Measurements from ENCODE around the gene DUSP16. TPM values are rescaled to one million over a fixed set of nuclear protein-coding genes. Genes with fewer than 3 reads are reported as not detected.

DUSP16 gene
- total RNA-seq, 3 donors from 2014 or later (not counting 1 experiment from before 2014, with no cell fraction given): 6.9 to 19.9 (median 10.0) TPM

DNA sequence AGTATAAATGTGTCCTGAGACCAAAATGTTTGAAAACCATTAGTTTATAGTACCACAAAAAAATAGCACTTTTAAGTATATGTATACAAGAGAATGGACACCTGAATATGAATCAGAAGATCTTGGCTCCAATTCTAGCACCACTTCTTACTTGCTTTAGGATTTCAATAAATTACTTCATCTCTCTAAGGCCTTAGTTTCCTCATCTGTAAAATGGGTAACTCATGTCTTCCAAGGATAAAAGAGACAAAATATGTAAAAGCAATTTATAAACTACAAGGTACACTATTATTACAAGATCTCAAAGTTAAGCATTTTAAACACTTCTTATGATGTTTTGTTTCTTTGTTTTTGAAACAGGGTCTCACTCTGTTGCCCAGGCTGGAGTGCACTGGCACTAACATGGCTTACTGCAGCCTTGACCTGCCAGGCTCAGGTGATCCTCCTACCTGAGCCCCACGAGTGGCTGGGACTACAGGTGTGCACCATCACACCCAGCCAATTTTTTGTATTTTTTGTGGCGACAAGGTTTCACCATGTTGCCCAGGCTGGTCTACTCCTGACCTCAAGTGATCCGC is 9.4 kb downstream of the DUSP16 start:
- no peak for ATAC-seq
- intact Hi-C loops (cut with micrococcal nuclease): no loop called here
- 90% methylated on average over 3 of the region's 3 CpGs for WGBS (ENCODE audit: insufficient coverage)
- Mint-ChIP-seq H3K27ac (no peak overlapping the region), H3K4me3 (no peak overlapping the region), H3K27me3 (ENCODE audit: low read depth in 2 of 2) (no peaks in the 10 kb centered on the region), H3K9me3 (no peaks in the 10 kb centered on the region), H3K4me1 (no peaks in the 10 kb centered on the region), H3K36me3 (no peaks in the 10 kb centered on the region)
- TF ChIP-seq, protein P1, sequence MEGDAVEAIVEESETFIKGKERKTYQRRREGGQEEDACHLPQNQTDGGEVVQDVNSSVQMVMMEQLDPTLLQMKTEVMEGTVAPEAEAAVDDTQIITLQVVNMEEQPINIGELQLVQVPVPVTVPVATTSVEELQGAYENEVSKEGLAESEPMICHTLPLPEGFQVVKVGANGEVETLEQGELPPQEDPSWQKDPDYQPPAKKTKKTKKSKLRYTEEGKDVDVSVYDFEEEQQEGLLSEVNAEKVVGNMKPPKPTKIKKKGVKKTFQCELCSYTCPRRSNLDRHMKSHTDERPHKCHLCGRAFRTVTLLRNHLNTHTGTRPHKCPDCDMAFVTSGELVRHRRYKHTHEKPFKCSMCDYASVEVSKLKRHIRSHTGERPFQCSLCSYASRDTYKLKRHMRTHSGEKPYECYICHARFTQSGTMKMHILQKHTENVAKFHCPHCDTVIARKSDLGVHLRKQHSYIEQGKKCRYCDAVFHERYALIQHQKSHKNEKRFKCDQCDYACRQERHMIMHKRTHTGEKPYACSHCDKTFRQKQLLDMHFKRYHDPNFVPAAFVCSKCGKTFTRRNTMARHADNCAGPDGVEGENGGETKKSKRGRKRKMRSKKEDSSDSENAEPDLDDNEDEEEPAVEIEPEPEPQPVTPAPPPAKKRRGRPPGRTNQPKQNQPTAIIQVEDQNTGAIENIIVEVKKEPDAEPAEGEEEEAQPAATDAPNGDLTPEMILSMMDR (IDR thresholded peaks at IDR 0.05): no peak
- no peaks in the 10 kb centered on the region for H3K27me3 ChIP-seq (ENCODE audit: control insufficient read depth, insufficient read depth, low read length)
- no peak for DNase-seq
- H3K9me3 ChIP-seq (ENCODE audit: control insufficient read depth, insufficient read depth, low read length): no peaks in the 10 kb centered on the region
- H3K27ac ChIP-seq (ENCODE audit: low read length): no peak overlapping the region
- no peaks in the 10 kb centered on the region for H3K4me1 ChIP-seq (ENCODE audit: control insufficient read depth, insufficient read depth, low read length)
- no peak overlapping the region for H3K4me3 ChIP-seq (ENCODE audit: low read length)
- no peaks in the 10 kb centered on the region for H3K36me3 ChIP-seq (ENCODE audit: control insufficient read depth, insufficient read depth, low read length)

- no peaks in the 10 kb centered on the region for H3K36me3 Mint-ChIP-seq
- no peaks in the 10 kb centered on the region for H3K9me3 Mint-ChIP-seq
- intact Hi-C loops (cut with micrococcal nuclease): no loop called here
- TF ChIP-seq, protein P1 (IDR thresholded peaks at IDR 0.05): no peak
- Histone ChIP-seq H3K27ac (ENCODE audit: low read length) (no peak overlapping the region), H3K36me3 (ENCODE audit: control insufficient read depth, insufficient read depth, low read length) (no peaks in the 10 kb centered on the region), H3K4me3 (ENCODE audit: low read length) (no peak overlapping the region), H3K4me1 (ENCODE audit: control insufficient read depth, insufficient read depth, low read length) (no peaks in the 10 kb centered on the region), H3K9me3 (ENCODE audit: control insufficient read depth, insufficient read depth, low read length) (no peaks in the 10 kb centered on the region), H3K27me3 (ENCODE audit: control insufficient read depth, insufficient read depth, low read length) (no peaks in the 10 kb centered on the region)
- 73% methylated on average over 7 of the region's 7 CpGs for WGBS (ENCODE audit: insufficient coverage)
- ATAC-seq (no peak), DNase-seq (no peak)
- no peak overlapping the region for H3K4me3 Mint-ChIP-seq
- H3K27me3 Mint-ChIP-seq (ENCODE audit: low read depth in 2 of 2): no peaks in the 10 kb centered on the region
- H3K27ac Mint-ChIP-seq: no peak overlapping the region
- no peaks in the 10 kb centered on the region for H3K4me1 Mint-ChIP-seq
Measured at GRCh38 chr12:12551115-12551514, 11.5 kb downstream of the DUSP16 start.

GRCh38 chr12:12550277-12550676 is 12.4 kb downstream of the DUSP16 start:
- Histone ChIP-seq H3K4me1 (ENCODE audit: control insufficient read depth, insufficient read depth, low read length) (no peaks in the 10 kb centered on the region), H3K27ac (ENCODE audit: low read length) (no peak overlapping the region), H3K4me3 (ENCODE audit: low read length) (no peak overlapping the region), H3K27me3 (ENCODE audit: control insufficient read depth, insufficient read depth, low read length) (no peaks in the 10 kb centered on the region), H3K9me3 (ENCODE audit: control insufficient read depth, insufficient read depth, low read length) (no peaks in the 10 kb centered on the region), H3K36me3 (ENCODE audit: control insufficient read depth, insufficient read depth, low read length) (no peaks in the 10 kb centered on the region)
- intact Hi-C loops (cut with micrococcal nuclease): no loop called here
- H3K4me1 Mint-ChIP-seq: no peaks in the 10 kb centered on the region
- WGBS (ENCODE audit: insufficient coverage): 90% methylated on average over 2 of the region's 2 CpGs
- TF ChIP-seq, protein P1 (IDR thresholded peaks at IDR 0.05): no peak
- H3K36me3 Mint-ChIP-seq: no peaks in the 10 kb centered on the region
- H3K27me3 Mint-ChIP-seq (ENCODE audit: low read depth in 2 of 2): no peaks in the 10 kb centered on the region
- H3K4me3 Mint-ChIP-seq: no peak overlapping the region
- ATAC-seq (no peak), DNase-seq (no peak)
- no peaks in the 10 kb centered on the region for H3K9me3 Mint-ChIP-seq
- no peak overlapping the region for H3K27ac Mint-ChIP-seq

DNA sequence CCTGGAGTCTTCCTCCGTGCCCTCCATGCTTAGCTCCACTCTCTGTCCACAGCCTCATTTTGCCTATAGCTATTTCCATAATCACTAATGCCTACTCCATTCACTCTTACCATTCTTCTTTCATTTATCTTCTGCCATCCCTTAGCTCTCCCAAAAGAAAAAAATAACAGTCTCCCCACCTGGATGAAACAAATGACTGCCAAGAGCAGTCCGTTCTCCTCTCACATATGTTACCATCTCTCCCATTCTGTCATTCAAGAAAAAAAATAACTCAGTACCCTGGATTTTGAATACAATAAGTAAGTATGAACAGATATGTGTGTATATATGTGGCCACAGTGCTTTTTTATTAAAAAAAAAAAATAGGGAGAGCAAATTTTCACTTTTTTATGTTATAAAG is 13.2 kb downstream of the DUSP16 start:
- no peaks in the 10 kb centered on the region for H3K4me1 Mint-ChIP-seq
- Histone ChIP-seq H3K27ac (ENCODE audit: low read length) (no peak overlapping the region), H3K9me3 (ENCODE audit: control insufficient read depth, insufficient read depth, low read length) (no peaks in the 10 kb centered on the region), H3K27me3 (ENCODE audit: control insufficient read depth, insufficient read depth, low read length) (no peaks in the 10 kb centered on the region), H3K36me3 (ENCODE audit: control insufficient read depth, insufficient read depth, low read length) (no peaks in the 10 kb centered on the region), H3K4me3 (ENCODE audit: low read length) (no peak overlapping the region), H3K4me1 (ENCODE audit: control insufficient read depth, insufficient read depth, low read length) (no peaks in the 10 kb centered on the region)
- intact Hi-C loops (cut with micrococcal nuclease): no loop called here
- no peak overlapping the region for H3K4me3 Mint-ChIP-seq
- H3K36me3 Mint-ChIP-seq: no peaks in the 10 kb centered on the region
- ATAC-seq: no peak
- 95% methylated on average over 1 of the region's 2 CpGs for WGBS (ENCODE audit: insufficient coverage)
- DNase-seq: no peak
- TF ChIP-seq, protein P1 (IDR thresholded peaks at IDR 0.05): no peak
- no peaks in the 10 kb centered on the region for H3K9me3 Mint-ChIP-seq
- H3K27ac Mint-ChIP-seq: no peak overlapping the region
- no peaks in the 10 kb centered on the region for H3K27me3 Mint-ChIP-seq (ENCODE audit: low read depth in 2 of 2)
